Measurements from ENCODE around the gene MLXIP. TPM values are rescaled to one million over a fixed set of nuclear protein-coding genes. Genes with fewer than 3 reads are reported as not detected.

The MLXIP gene
- polyA plus RNA-seq, 6 donors from 2014 or later = 8.5 to 30.4 (median 11.0) TPM

GRCh38 chr12:122190842-122191668 is 112.5 kb downstream of the MLXIP start:
- Mint-ChIP-seq H3K36me3 (peaks cover 7% of the 10 kb centered on the region in 2 donors), H3K9me3 (peaks cover 0 to 16% (median 7%) of the 10 kb centered on the region in 7 donors), H3K4me1 (peaks cover 4 to 7% (median 6%) of the 10 kb centered on the region in 3 donors), H3K27me3 (peaks cover 4 to 20% (median 8%) of the 10 kb centered on the region in 3 donors), H3K4me3 (peak overlapping the region in 1 of 8 donors; percentile 47), H3K27ac (peak overlapping the region in 1 of 6 donors; percentile 44)
- peak; percentile 86 to 91 for ATAC-seq (ENCODE audit: low read depth in 2 of 2)
- peak; percentile 57 for DNase-seq

- H3K27me3 Mint-ChIP-seq = peaks cover 4 to 26% (median 13%) of the 10 kb centered on the region in 3 donors
- DNase-seq = no peak
- H3K4me1 Mint-ChIP-seq = peaks cover 4 to 7% (median 6%) of the 10 kb centered on the region in 3 donors
- peaks cover 0 to 16% (median 8%) of the 10 kb centered on the region in 7 donors for H3K9me3 Mint-ChIP-seq
- H3K36me3 Mint-ChIP-seq = peaks cover 7 to 8% of the 10 kb centered on the region in 2 donors
- no peak overlapping the region for H3K27ac Mint-ChIP-seq
- ATAC-seq (ENCODE audit: low read depth in 2 of 2) = no peak
- H3K4me3 Mint-ChIP-seq = no peak overlapping the region
Observed at GRCh38 chr12:122192441-122192840, 113.9 kb downstream of the MLXIP start.

- no peak for DNase-seq
- Mint-ChIP-seq H3K4me1 (peaks cover 4 to 7% (median 6%) of the 10 kb centered on the region in 3 donors), H3K4me3 (no peak overlapping the region), H3K27me3 (peaks cover 9 to 40% (median 28%) of the 10 kb centered on the region in 3 donors), H3K36me3 (peaks cover 7 to 8% of the 10 kb centered on the region in 2 donors), H3K27ac (no peak overlapping the region), H3K9me3 (peaks cover 0 to 16% (median 8%) of the 10 kb centered on the region in 7 donors)
- no peak for ATAC-seq (ENCODE audit: low read depth in 2 of 2)
Observed at GRCh38 chr12:122194804-122195203, 116.2 kb downstream of the MLXIP start.

DNA sequence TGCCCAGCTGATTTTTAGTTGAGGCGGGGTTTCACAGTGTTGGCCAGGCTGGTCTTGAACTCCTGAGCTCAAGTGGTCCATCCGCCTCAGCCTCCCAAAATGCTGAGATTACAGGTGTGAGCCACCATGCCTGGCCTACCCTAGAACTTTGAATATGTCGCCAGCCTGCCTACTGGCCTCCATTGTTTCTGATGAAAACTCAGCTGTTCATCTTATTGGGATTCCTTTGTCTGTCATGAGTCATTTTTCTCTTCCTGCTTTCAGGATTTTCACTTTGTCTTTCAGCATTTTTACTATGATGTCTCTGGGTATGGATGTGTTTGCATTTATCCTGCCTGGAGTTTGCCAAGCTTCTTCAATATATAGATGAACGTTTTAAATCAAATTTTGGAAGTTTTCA is 116.8 kb downstream of the MLXIP start:
- no peak overlapping the region for H3K27ac Mint-ChIP-seq

More for the DNA sequence above, 116.8 kb downstream of the MLXIP start:
- Mint-ChIP-seq H3K4me3 (no peak overlapping the region), H3K36me3 (peaks cover 7 to 8% of the 10 kb centered on the region in 2 donors), H3K9me3 (peaks cover 0 to 16% (median 8%) of the 10 kb centered on the region in 7 donors), H3K4me1 (peaks cover 4 to 7% (median 6%) of the 10 kb centered on the region in 3 donors), H3K27me3 (peaks cover 9 to 46% (median 34%) of the 10 kb centered on the region in 3 donors)
- no peak for DNase-seq
- no peak for ATAC-seq (ENCODE audit: low read depth in 2 of 2)

Other genes starting within 250 kb of the MLXIP start
- gene HPD, start 219.9 kb upstream of the MLXIP start, polyA plus RNA-seq (ENCODE audit: low read depth in 6 of 6) = not detected
- gene PSMD9, start 190.0 kb upstream of the MLXIP start, polyA plus RNA-seq (ENCODE audit: low read depth in 6 of 6) = 10 to 100 TPM; 71.6 to 97.1 (median 74.1) TPM
- gene CFAP251, start 160.2 kb upstream of the MLXIP start, polyA plus RNA-seq (ENCODE audit: low read depth in 6 of 6) = under 1 TPM in 4 of 6 donors, not detected in 2; 0.26 to 0.91 (median 0.55) TPM
- 100 to 1,000 TPM in 3 of 6 donors, 10 to 100 TPM in 3; 65.2 to 135 (median 87.0) TPM for gene BCL7A, start 56.9 kb upstream of the MLXIP start, polyA plus RNA-seq (ENCODE audit: low read depth in 6 of 6)
- gene IL31, start 95.5 kb downstream of the MLXIP start, polyA plus RNA-seq (ENCODE audit: low read depth in 6 of 6) = not detected
- not detected for gene LRRC43, start 104.4 kb downstream of the MLXIP start, polyA plus RNA-seq (ENCODE audit: low read depth in 6 of 6)
- under 1 TPM in 3 of 6 donors, not detected in 3; 0.54 to 0.84 (median 0.56) TPM for gene B3GNT4, start 125.0 kb downstream of the MLXIP start, polyA plus RNA-seq (ENCODE audit: low read depth in 6 of 6)
- gene DIABLO, start 147.3 kb downstream of the MLXIP start, polyA plus RNA-seq (ENCODE audit: low read depth in 6 of 6) = 10 to 100 TPM; 38.0 to 61.1 (median 54.3) TPM
- gene VPS33A, start 187.7 kb downstream of the MLXIP start, polyA plus RNA-seq (ENCODE audit: low read depth in 6 of 6) = 10 to 100 TPM; 20.9 to 37.1 (median 23.9) TPM

All from naive B cell (primary cell).